Suppressor macrophage treated with lipopolysaccharide for 1 hour (primary cell): Measurements from ENCODE around the gene SAP130.

Experiments used
- DNase-seq, 3 donors: peaks; one replicate each; pipeline ENCODE4 v3.0.0-alpha.2; 2020 to 2022

SAP130 gene

GRCh38 chr2:128027801-128028667 lies at the start of gene SAP130:
TSS of gene SAP130 (minus strand) at chr2:128028059. CDS start at chr2:128026292, 1,767 bp downstream.
- DNase-seq: peak; percentile 97 to 99 (median 98)

GRCh38 chr2:128076461-128077106 lies 48.7 kb upstream of the SAP130 start:
- no peak for DNase-seq

GRCh38 chr2:128073278-128073677 lies 45.4 kb upstream of the SAP130 start:
- DNase-seq: no peak

- no peak for DNase-seq
Measured at GRCh38 chr2:128069769-128070168, 41.9 kb upstream of the SAP130 start.

GRCh38 chr2:128064353-128064752 lies 36.5 kb upstream of the SAP130 start:
- DNase-seq: no peak

GRCh38 chr2:128062571-128062970 lies 34.7 kb upstream of the SAP130 start:
- no peak for DNase-seq

GRCh38 chr2:128058114-128058513 lies 30.3 kb upstream of the SAP130 start:
- DNase-seq: no peak

- DNase-seq: no peak
Measured at GRCh38 chr2:128057334-128057733, 29.5 kb upstream of the SAP130 start.

- no peak for DNase-seq
Measured at GRCh38 chr2:128054104-128054885, 26.4 kb upstream of the SAP130 start.

GRCh38 chr2:128053331-128053730 lies 25.5 kb upstream of the SAP130 start:
- no peak for DNase-seq

GRCh38 chr2:128043041-128043440 lies 15.2 kb upstream of the SAP130 start:
- no peak for DNase-seq

- DNase-seq: no peak
Measured at GRCh38 chr2:128041561-128041960, 13.7 kb upstream of the SAP130 start.

- DNase-seq: no peak
Measured at GRCh38 chr2:128040166-128040771, 12.4 kb upstream of the SAP130 start.

GRCh38 chr2:128039535-128039934 lies 11.7 kb upstream of the SAP130 start:
- DNase-seq: no peak

- DNase-seq: peak; percentile 32 to 54 (median 39)
Measured at GRCh38 chr2:128038411-128038810, 10.6 kb upstream of the SAP130 start.

- peak; percentile 52 to 55 (median 53) for DNase-seq
Measured at GRCh38 chr2:128037649-128038048, 9.8 kb upstream of the SAP130 start.

GRCh38 chr2:128036748-128037607 lies 9.1 kb upstream of the SAP130 start:
- DNase-seq: no peak

- no peak for DNase-seq
Measured at GRCh38 chr2:128032092-128032491, 4.2 kb upstream of the SAP130 start.

- DNase-seq: no peak
Measured at GRCh38 chr2:128028668-128029054, 802 bp upstream of the SAP130 start.

- DNase-seq: peak; percentile 98 to 99 (median 99)
Measured at GRCh38 chr2:128027278-128027800, 520 bp downstream of the SAP130 start.

GRCh38 chr2:128026448-128027277 lies 1.2 kb downstream of the SAP130 start:
- peak in 2 of 3 donors; percentile 9 to 13 for DNase-seq
